ENCODE data around the gene TRAPPC1. TPM values are rescaled to one million over a fixed set of nuclear protein-coding genes. Genes with fewer than 3 reads are reported as not detected.
A peak's percentile ranks its signal among the peaks of the same experiment; 100 is the strongest.
"Not testable (repeated sequence)": the region's sequence is repeated elsewhere in the genome, so short reads cannot be mapped to it uniquely, and the experiment has no call there.

TRAPPC1 gene
- total RNA-seq, 1 donor from 2014 or later, result 129 TPM

- ATAC-seq (ENCODE audit: low read depth), result no peak
- Mint-ChIP-seq H3K9me3 (no peaks in the 10 kb centered on the region), H3K4me3 (no peak overlapping the region), H3K36me3 (ENCODE audit: low read depth) (no peaks in the 10 kb centered on the region), H3K27ac (no peak overlapping the region), H3K27me3 (peaks cover 14% of the 10 kb centered on the region), H3K4me1 (no peaks in the 10 kb centered on the region)
- intact Hi-C loops (cut with micrococcal nuclease), result no loop called here
- TF ChIP-seq CTCF (IDR thresholded peaks at IDR 0.05), result no peak
- no peak for DNase-seq
- POLR2A ChIA-PET, result no interaction called here
- CTCF ChIA-PET, result no interaction called here
Measured at GRCh38 chr17:7959503-7960253, 27.9 kb upstream of the TRAPPC1 start.

DNA sequence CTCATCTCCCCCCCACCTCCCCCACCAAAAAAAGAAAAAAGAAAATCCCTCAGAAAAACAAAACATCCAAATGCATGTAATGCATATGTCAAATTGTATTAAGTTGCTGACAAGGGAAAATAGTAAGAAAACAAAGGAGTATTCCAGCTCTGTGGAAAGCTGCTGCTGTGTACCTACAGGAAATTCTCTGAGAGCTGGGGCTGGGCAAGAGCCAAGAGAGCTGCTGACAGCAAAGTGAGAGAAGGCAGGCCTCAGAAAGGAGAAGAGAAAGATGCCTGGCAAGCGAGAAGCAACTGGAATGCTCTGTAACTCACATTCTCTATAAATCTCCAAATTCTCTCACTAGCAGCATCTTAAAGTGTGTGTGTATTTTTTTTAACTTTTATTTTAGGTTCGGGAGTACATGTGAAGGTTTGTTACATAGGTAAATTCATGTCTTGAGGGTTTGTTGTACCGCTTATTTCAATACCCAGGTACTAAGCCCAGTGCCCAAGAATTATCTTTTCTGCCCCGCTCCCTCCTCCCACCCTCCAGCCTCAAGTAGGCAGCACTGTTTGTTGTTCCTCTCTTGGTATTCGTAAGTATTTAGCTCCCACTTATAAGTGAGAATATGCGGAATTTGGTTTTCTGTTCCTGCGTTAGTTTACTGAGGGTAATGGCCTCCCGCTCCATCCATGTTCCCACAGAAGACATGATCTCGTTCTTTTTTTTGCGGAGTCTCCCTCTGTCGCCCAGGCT lies 24.7 kb upstream of the TRAPPC1 start:
- no peak for DNase-seq
- no peaks in the 10 kb centered on the region for H3K36me3 Mint-ChIP-seq (ENCODE audit: low read depth)
- POLR2A ChIA-PET, result no interaction called here
- H3K27ac Mint-ChIP-seq, result no peak overlapping the region
- no peaks in the 10 kb centered on the region for H3K9me3 Mint-ChIP-seq
- peaks cover 7% of the 10 kb centered on the region for H3K4me1 Mint-ChIP-seq
- H3K4me3 Mint-ChIP-seq, result no peak overlapping the region
- H3K27me3 Mint-ChIP-seq, result peaks cover 8% of the 10 kb centered on the region
- intact Hi-C loops (cut with micrococcal nuclease), result no loop called here
- CTCF ChIA-PET, result no interaction called here
- no peak for TF ChIP-seq CTCF (IDR thresholded peaks at IDR 0.05)
- no peak for ATAC-seq (ENCODE audit: low read depth)

GRCh38 chr17:7955414-7956227 lies 23.9 kb upstream of the TRAPPC1 start:
- TF ChIP-seq CTCF (IDR thresholded peaks at IDR 0.05), result no peak
- POLR2A ChIA-PET, result interaction anchor here (0.7 kb wide), 1 partner anchor 47 kb away, joined by 3 read pairs; no protein-coding TSS in a partner anchor
- peaks cover 10% of the 10 kb centered on the region for H3K4me1 Mint-ChIP-seq
- intact Hi-C loops (cut with micrococcal nuclease), result no loop called here
- peaks cover 6% of the 10 kb centered on the region for H3K27me3 Mint-ChIP-seq
- no peaks in the 10 kb centered on the region for H3K9me3 Mint-ChIP-seq
- H3K27ac Mint-ChIP-seq, result no peak overlapping the region
- CTCF ChIA-PET, result no interaction called here
- DNase-seq (no peak), ATAC-seq (ENCODE audit: low read depth) (no peak)
- no peak overlapping the region for H3K4me3 Mint-ChIP-seq
- peaks cover 1% of the 10 kb centered on the region for H3K36me3 Mint-ChIP-seq (ENCODE audit: low read depth)

- ATAC-seq (ENCODE audit: low read depth); H3K27me3 Mint-ChIP-seq; intact Hi-C loops (cut with micrococcal nuclease); DNase-seq; H3K4me3 Mint-ChIP-seq; POLR2A ChIA-PET; H3K9me3 Mint-ChIP-seq; H3K27ac Mint-ChIP-seq: not testable (repeated sequence)
- Mint-ChIP-seq H3K4me1 (peaks cover 10% of the 10 kb centered on the region), H3K36me3 (ENCODE audit: low read depth) (peaks cover 23% of the 10 kb centered on the region)
- CTCF ChIA-PET, result interaction anchor here (0.6 to 1.3 kb wide), 3 partner anchors 14 to 131 kb away, joined by 3 read pairs; no protein-coding TSS in a partner anchor
Measured at GRCh38 chr17:7953266-7953665, 21.5 kb upstream of the TRAPPC1 start.

DNA sequence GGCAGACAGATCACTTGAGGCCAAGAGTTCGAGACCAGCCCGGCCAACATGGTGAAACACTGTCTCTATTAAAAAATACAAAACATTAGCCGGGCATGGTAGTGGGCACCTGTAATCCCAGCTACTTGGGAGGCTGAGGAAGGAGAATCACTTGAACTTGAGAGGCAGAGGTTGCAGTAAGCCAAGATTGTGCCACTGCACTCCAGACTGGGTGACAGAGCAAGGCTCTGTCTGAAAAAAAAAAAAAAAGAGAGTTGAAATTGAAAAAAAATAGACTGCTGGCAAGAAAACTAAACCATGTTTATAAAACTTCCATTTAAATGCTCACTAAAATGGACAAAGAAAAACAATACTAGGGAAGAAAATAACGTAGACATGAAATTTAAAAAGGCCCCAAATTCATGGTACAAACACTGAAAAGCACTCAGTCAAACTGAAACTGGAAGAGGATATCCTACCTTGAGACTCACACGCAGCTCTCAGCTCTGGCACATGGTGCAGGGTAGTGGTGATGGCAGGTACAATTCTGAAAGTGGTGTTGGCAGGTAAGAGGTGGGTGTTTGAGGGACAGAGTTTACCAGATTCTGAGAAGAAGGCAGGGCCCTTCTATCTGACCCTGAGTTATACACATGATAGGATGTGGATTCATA lies 19.5 kb upstream of the TRAPPC1 start:
- DNase-seq (no peak), ATAC-seq (ENCODE audit: low read depth) (peak; percentile 87)
- ChIA-PET POLR2A (interaction anchor here (0.7 kb wide), 2 partner anchors 11 to 75 kb away, joined by 4 to 6 read pairs; no protein-coding TSS in a partner anchor), CTCF (no interaction called here)
- TF ChIP-seq CTCF (IDR thresholded peaks at IDR 0.05), result no peak
- Mint-ChIP-seq H3K9me3 (no peaks in the 10 kb centered on the region), H3K27me3 (no peaks in the 10 kb centered on the region), H3K4me3 (no peak overlapping the region), H3K27ac (peak overlapping the region; percentile 86), H3K36me3 (ENCODE audit: low read depth) (peaks cover 38% of the 10 kb centered on the region), H3K4me1 (peaks cover 10% of the 10 kb centered on the region)
- intact Hi-C loops (cut with micrococcal nuclease), result loop anchor here (2.0 kb wide), 1 partner anchor 18 kb away; the partner anchor contains the start of gene CNTROB

Data from activated B cell treated with CpG ODN at 0.5 μM for 24 hours (primary cell).